Superior temporal gyrus (tissue), 1 donor: ENCODE data around the gene GGN.
"Not testable (repeated sequence)": the region's sequence is repeated elsewhere in the genome, so short reads cannot be mapped to it uniquely, and the experiment has no call there.

ENCODE experiments used
- DNase-seq: peaks from one replicate; pipeline ENCODE4 v3.0.0-alpha.2; 2016; ENCODE audit errors: extremely low spot score

The GGN gene

GRCh38 chr19:38386971-38387549 is 774 bp downstream of the GGN start:
- no peak for DNase-seq

- DNase-seq: no peak
These were observed 1.4 kb downstream of the GGN start for GRCh38 chr19:38386300-38386970.

- DNase-seq: no peak
These were observed 2.0 kb downstream of the GGN start for GRCh38 chr19:38385804-38386257.

GRCh38 chr19:38385057-38385803 is 2.6 kb downstream of the GGN start:
- DNase-seq: no peak

- no peak for DNase-seq
These were observed 3.4 kb downstream of the GGN start for GRCh38 chr19:38384209-38385027.

- no peak for DNase-seq
These were observed 4.1 kb downstream of the GGN start for GRCh38 chr19:38383743-38384142.

- no peak for DNase-seq
These were observed 4.7 kb downstream of the GGN start for GRCh38 chr19:38383184-38383583.

- no peak for DNase-seq
These were observed 6.7 kb downstream of the GGN start for GRCh38 chr19:38381138-38381537.

GRCh38 chr19:38378866-38379265 is 9.0 kb downstream of the GGN start:
- DNase-seq: no peak

GRCh38 chr19:38377052-38377451 is 10.8 kb downstream of the GGN start:
- no peak for DNase-seq

- DNase-seq: no peak
These were observed 11.3 kb downstream of the GGN start for GRCh38 chr19:38376576-38376975.

GRCh38 chr19:38375748-38376147 is 12.1 kb downstream of the GGN start:
- no peak for DNase-seq

- no peak for DNase-seq
These were observed 12.7 kb downstream of the GGN start for GRCh38 chr19:38375098-38375493.

GRCh38 chr19:38374332-38375097 is 13.3 kb downstream of the GGN start, which contains the start of gene PSMD8:
Gene PSMD8 (plus strand): TSS chr19:38374571. CDS start chr19:38374602, 31 bp downstream.
- DNase-seq: peak; percentile 100

GRCh38 chr19:38373907-38374331 is 13.9 kb downstream of the GGN start:
- no peak for DNase-seq

GRCh38 chr19:38371081-38371480 is 16.8 kb downstream of the GGN start:
- DNase-seq: no peak

- DNase-seq: no peak
These were observed 17.5 kb downstream of the GGN start for GRCh38 chr19:38370299-38370698.

GRCh38 chr19:38369584-38369983 is 18.2 kb downstream of the GGN start:
- no peak for DNase-seq

GRCh38 chr19:38367041-38367440 is 20.8 kb downstream of the GGN start:
- DNase-seq: no peak

- not testable (repeated sequence) for DNase-seq
These were observed 24.7 kb downstream of the GGN start for GRCh38 chr19:38362946-38363688.
